ENCODE data around the gene CPNE8.

Gene CPNE8

DNA sequence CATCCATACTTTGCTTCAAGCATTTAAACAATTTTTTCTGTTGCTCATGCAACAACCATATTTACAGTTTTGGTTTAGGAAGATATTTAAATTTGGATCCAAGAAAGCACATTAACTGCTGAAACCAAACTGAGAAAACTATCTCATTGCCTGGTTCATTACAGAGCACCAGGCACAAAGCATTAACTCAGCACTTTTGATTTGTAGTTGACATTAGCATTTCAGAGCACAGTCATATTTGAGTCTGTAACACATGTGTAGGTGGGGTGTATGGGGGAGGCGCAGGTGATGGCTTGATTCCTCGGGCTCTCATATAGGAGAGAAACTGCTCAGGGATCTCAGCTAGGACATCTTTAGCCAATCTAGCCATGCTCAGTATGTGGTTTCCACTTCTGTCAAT lies 251.7 kb downstream of the CPNE8 start:
- in situ Hi-C loops (cut with MboI; ENCODE audit: low sequenced_read_pairs) = no loop called here

GRCh38 chr12:38648813-38649212 lies 256.6 kb downstream of the CPNE8 start:
- in situ Hi-C loops (cut with MboI; ENCODE audit: low sequenced_read_pairs) = no loop called here

- in situ Hi-C loops (cut with MboI; ENCODE audit: low sequenced_read_pairs) = no loop called here
Observed at GRCh38 chr12:38646146-38646545, 259.2 kb downstream of the CPNE8 start.

- in situ Hi-C loops (cut with MboI; ENCODE audit: low sequenced_read_pairs) = no loop called here
Observed at GRCh38 chr12:38639625-38640024, 265.8 kb downstream of the CPNE8 start.

DNA sequence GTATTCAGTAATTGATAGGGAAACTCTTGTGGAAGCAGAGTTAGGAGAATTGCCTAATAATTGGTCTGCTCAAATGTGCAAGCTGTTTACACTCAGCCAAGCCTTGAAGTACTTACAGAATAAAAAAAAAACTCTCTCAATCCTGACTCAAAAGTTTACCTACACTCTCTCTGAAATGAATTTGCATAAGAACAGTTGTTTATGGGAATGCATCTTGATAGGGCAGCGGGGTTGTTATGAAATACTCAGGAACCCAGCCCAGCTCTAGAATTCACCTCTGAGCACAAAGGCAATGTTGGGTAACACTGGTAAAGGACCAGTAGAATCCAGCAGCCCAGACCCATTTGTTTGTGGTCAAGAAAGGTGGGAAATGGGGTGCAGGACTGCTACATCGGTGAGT lies 267.0 kb downstream of the CPNE8 start:
- in situ Hi-C loops (cut with MboI; ENCODE audit: low sequenced_read_pairs) = no loop called here

DNA sequence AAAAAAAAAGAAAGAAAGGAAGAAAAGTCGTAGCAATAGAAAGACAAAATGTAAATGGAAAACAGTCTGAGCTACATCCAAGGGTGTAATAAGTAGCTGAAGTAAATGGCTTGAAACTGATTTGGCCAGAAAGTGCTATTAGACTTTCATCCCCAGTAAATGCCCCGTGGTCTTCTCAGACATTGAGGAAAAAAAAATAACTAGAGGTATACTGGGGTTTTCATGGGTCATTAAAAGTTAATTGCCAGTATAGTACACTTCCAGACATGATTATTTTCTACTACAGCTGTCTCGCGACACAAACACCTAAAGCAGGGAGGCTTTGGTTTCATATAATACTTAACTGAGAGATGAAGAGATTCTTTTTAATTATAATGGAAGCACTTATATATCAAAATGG lies 271.9 kb downstream of the CPNE8 start:
- in situ Hi-C loops (cut with MboI; ENCODE audit: low sequenced_read_pairs) = no loop called here

DNA sequence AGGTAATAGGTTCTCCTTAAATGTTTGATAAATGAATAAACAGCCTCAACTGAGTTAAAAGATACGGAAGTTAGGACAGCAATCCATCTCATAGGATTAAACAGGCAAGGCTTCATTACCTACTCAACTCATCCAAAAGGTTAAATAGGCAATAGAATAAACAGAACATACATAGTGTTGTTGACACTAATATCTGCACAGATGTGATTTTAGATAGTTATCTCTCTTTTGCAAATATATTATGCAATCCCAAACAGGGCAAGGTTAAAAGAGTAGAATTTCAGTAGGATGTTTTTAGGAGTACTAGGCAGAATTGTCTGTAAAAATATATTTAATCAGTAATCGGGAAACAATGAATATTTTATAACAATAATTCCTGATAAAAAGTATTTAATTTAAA lies 276.3 kb downstream of the CPNE8 start:
- in situ Hi-C loops (cut with MboI; ENCODE audit: low sequenced_read_pairs) = no loop called here

DNA sequence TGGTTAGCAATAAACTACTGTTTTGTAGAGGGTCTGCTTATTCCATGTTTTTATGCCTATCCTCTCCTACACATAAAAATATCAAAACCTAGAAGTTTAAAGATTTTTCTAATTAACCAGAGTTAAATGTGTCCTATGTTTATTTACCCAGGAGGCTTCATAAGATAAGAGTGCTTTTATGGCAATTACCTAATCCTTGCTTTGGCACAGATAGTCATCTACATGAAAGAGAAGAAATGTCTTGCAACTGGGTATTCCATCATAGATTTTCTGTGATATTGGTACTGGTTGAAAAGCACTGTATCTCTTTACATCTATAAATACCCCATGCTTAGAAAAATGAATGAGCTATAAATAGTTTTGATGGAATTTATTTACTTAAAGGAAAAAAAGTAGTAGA lies 277.1 kb downstream of the CPNE8 start:
- in situ Hi-C loops (cut with MboI; ENCODE audit: low sequenced_read_pairs) = no loop called here

DNA sequence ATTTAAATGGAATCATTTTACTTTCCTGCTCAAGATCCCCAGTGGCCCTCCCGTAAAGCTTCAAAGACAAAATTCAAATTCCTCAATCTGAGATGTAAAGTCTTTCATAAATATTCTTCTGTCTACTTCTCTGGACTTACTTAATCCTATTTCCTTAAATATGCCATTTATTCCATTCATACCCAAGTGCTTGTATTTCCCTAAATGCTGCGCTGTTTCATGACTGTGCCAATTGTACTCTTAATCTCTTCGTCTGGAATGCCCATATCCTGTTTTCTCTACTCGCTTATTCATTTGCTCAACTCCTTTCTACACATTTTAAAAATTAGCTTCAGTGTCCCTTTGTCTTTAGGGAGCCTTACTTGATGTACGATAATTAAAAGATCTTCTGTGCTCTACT lies 280.1 kb downstream of the CPNE8 start:
- in situ Hi-C loops (cut with MboI; ENCODE audit: low sequenced_read_pairs) = no loop called here

DNA sequence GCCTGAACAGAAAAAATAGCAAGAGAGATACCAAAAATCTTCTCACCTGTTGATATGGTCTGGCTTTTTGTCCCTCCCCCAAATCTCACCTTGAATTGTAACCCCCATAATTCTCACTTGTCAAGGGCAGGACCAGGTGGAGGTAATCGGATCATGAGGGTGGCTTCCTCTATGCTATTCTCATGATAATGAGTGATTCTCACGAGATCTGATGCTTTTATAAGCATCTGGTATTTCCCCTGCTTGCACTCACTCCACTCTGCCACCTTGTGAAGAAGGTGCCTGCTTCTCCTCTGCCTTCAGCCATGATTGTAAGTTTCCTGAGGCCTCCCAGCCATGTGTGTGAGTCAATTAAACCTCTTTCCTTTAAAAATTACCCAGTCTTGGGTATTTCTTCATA lies 291.2 kb downstream of the CPNE8 start:
- in situ Hi-C loops (cut with MboI; ENCODE audit: low sequenced_read_pairs) = no loop called here

DNA sequence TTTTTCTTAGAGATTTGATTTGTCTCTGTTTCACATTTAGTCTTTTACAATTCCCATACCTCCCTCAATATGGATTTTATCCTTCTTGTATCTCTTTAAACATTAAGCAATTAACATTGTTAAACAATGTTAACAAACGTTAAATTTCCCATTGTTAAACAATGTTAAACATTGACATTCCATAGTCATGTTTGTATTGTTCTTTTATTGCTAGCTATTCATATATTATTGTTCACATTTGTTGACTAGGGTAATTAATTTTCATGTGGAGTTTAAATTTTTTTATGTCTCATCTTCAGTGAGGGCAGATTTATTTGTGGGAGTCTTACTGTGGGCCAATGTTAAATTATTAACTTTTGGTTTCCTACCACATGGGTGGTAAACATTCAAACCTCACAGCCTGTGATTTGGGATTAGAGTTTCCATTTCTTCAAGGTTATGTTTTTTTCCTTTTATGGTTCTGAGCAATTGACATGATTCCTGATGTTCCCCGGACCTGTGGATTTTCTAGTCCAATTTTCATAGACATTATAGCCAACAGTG lies 294.5 kb downstream of the CPNE8 start:
- in situ Hi-C loops (cut with MboI; ENCODE audit: low sequenced_read_pairs) = no loop called here

DNA sequence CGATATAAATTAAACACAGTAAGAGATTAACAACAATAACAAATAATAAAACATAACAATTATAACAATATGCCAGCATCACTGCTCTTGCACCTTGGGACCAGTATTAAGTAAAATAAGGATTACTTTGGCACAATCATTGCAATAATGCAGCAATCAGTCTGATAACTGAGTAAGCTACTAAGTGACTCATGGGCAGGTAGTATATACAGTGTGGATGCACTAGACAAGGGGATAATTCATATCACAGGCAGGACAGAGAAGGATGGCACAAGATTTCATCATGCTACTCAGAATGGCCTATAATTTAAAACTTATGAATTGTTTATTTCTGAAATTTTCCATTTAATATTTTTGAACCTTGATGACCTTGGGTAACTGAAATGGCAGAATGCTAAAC lies 298.1 kb downstream of the CPNE8 start:
- in situ Hi-C loops (cut with MboI; ENCODE audit: low sequenced_read_pairs) = no loop called here

All from HL-60/S4 treated with phorbol 12-myristate 13-acetate at 8.2 ng/mL for 4 days and 3 days (cell line).